ENCODE data around the gene DLG2.

The DLG2 gene

DNA sequence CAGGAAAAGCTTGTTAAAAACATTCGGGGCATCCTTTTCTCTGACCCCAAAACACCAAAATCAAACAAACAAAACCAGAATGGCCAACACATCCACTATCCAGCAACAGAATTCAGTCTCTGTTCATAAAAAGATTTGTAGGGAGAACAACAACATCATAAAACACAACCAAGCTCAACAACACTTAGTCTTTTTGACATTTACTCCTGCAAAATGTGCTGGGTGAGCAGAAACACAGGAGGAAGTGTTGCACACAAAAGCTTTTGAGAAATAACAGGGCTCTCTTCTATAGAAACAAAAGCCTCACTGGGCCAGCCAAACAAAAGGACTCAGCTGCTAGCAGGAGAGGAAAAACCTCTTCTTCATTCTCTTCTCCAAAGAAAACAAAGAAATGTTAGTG lies 1604.9 kb downstream of the DLG2 start:
- DNase-seq (ENCODE audit: low spot score), result no peak

DNA sequence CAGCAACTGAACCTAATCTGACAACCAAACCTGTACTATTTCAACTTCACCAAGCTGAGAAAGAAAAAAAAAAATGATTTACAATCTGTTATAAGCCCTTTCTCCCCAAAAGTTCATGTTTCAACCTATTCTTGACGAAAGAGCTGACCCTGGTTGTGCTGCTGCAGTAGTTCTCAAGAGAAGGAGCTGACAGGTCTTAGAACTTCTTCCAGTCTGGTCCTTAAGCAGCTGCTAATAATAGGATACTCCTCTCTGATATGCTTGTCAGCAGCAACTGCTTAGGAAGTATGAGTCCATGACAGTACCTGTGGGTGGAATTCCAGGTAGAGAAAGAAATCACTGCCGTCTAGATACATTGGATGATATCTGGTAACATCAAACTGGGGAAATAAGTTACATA lies 1605.9 kb downstream of the DLG2 start:
- DNase-seq (ENCODE audit: low spot score), result no peak

DNA sequence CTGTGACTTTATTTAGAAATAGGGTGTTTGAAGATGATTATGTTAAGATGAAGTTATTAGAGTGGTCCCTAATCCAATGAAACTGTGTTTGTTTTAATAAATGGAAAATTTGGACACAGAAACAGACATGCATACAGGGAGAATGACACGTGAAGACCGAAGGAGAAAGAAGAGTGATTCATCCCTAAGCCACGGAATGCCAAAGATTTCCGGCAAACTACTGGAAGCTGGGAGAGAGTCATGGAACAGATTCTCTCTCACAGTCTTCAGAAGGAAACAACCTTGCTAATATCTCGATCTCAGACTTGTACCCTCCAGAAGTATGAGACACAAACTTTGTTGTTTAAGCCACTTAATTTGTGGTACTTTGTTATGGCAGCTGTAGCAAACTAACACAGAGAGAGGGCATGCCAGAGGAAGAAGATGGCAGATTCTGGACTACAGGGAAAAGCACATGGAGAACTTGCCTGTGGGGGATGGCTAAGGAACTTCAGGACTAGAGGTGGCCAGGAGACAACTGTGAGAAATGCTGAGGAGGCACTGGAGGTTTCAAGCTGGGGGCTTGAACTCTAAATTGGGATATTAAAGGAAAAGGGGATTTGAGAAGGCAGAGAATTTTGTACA lies 1607.5 kb downstream of the DLG2 start:
- DNase-seq (ENCODE audit: low spot score), result no peak

DNA sequence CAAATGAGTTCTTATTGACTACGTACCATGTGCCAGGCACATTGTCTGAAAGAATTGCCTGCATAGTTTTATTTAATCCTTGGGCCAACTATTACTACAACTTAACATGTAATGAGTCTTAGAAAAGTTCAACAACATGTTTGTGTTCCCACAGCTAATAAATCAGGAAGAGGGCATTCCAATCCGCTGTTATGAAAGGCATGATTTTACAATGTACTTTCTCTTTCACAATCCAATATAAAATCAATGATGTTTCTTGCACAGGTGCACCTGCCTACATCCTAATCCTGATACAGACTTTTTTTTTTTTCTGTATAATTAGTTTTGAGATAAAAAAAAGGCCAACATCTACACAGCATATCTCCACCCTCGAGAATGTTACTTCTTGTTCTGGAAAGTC lies 1612.6 kb downstream of the DLG2 start:
- no peak for DNase-seq (ENCODE audit: low spot score)

GRCh38 chr11:84012171-84012826 lies 1614.8 kb downstream of the DLG2 start:
- DNase-seq (ENCODE audit: low spot score), result no peak

DNA sequence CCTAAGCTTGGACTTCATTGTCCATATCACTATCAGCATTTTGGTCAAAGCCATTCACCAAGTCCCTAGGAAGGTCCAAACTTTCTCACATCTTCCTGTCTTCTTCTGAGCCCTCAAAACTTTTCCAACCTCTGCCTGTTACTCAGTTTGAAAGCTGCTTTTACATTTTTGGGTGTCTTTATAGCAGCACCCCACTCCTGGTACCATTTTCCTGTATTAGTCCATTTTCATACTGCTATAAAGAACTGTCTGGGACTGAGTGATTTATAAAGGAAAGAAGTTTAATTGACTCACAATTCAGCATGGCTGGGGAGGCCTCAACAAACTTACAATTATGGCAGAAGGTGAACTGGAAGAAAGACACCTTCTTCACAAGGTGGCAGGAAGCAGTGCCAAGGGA lies 1624.0 kb downstream of the DLG2 start:
- no peak for DNase-seq (ENCODE audit: low spot score)

- no peak for DNase-seq (ENCODE audit: low spot score)
Measured at GRCh38 chr11:83998921-83999320, 1628.2 kb downstream of the DLG2 start.

GRCh38 chr11:83990160-83990733 lies 1636.9 kb downstream of the DLG2 start:
- no peak for DNase-seq (ENCODE audit: low spot score)

GRCh38 chr11:83982825-83983224 lies 1644.3 kb downstream of the DLG2 start:
- no peak for DNase-seq (ENCODE audit: low spot score)

DNA sequence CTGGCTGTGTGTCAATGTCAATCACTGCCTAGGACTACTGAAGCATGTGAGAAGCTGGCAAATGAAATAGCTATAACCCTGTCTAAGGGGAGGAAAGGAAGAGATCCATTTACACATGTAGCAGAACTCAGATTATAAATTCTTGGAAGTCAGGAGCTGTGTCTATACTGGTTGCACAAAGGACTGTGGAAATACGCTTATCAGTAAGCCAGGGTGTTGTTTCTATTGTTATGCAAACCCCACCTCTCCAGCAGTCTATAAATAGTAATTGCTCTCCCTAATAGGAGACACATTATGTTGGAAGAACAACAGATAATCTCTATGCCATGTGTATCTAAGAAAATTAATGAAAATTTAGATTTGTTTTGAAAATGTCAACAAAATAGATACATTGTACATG lies 1647.6 kb downstream of the DLG2 start:
- DNase-seq (ENCODE audit: low spot score), result no peak

DNA sequence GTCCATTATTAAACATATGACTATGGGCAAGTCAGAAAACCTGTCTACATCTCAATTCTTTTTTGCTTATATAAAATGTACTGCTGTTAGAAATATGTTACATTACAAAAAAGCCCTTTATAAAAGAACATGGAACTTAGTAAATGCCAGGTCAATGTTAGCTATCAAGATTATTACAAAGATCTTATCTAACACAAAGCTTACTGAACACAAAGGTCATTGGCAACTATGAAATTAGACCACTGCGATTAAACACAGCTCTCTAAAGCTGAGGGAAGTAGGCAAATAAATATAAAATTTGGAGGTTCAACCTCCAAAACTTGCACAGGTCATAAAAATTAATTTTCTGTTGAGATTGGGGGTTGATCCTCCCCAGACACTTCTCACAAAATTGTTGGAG lies 1648.2 kb downstream of the DLG2 start:
- DNase-seq (ENCODE audit: low spot score), result no peak

DNA sequence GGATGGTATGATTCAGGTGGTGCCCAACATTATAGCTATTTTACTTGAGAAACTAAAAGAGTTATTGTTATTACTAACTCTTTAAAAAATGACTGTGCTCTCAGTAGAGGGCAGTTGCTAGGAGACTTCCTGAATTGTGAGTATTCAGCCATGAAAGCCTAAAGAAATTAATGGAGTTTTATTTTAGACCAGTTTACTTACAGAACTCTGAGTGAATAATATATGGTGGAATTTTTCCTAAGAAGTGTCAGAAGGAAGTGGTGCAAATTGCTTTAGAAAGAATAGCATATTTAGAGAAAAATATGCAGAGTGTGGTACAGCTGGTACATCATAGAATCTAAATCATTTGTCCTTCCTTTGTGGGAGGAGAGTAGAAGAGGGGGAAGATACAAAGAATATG lies 1651.1 kb downstream of the DLG2 start:
- DNase-seq (ENCODE audit: low spot score), result no peak

- no peak for DNase-seq (ENCODE audit: low spot score)
Measured at GRCh38 chr11:83972536-83972935, 1654.6 kb downstream of the DLG2 start.

DNA sequence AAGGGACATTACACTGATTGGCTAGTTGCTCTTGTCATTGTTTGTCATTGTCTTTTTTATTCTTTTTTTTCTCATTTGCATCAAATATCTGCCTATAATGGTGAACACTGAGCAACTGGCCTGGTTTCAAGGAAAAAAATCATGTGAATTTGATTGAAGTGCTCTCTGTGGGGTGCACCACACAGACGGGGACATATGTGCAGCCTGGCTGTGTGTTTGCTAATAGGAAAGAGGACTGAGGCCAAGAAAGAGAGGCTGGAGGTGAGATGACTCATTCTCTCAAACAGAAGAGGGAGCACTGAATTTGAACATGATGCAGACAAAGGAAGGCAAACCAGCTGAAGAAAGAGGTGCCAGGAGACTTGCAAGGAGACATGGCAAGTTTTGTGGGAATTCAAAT lies 1656.1 kb downstream of the DLG2 start:
- DNase-seq (ENCODE audit: low spot score), result no peak

DNA sequence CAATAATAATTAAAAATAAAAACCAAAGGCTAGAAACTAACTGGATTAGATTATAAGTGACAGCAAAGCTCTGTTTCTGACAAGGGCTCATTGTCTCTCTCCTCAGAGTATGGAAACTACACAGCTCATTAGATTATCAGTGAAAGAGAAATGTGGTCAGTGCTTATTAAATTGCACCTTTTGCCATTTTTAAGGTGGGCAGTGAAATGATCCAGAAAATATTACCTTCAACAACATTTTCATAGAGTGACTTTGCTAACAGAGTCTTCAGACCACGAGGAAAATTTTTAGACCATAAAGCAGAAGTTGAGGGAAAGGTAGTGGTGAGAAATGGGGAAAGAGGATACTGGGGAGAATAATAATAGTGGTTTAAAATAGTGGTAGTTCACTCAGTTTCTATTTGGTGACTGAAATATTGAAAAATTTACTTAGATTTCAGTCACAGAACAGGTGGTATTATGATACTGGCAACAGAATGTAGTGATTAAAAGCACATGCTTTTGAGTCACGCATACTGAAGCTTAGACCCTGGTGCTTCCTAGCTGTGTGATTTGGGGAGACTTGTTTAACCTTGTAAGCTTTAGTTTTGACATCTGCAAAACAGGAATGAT lies 1657.0 kb downstream of the DLG2 start:
- no peak for DNase-seq (ENCODE audit: low spot score)

- DNase-seq (ENCODE audit: low spot score), result no peak
Measured at GRCh38 chr11:83957038-83957900, 1669.9 kb downstream of the DLG2 start.

- no peak for DNase-seq (ENCODE audit: low spot score)
Measured at GRCh38 chr11:83956119-83956697, 1670.9 kb downstream of the DLG2 start.

GRCh38 chr11:83954780-83955179 lies 1672.4 kb downstream of the DLG2 start:
- DNase-seq (ENCODE audit: low spot score), result no peak

GRCh38 chr11:83951521-83951920 lies 1675.6 kb downstream of the DLG2 start:
- DNase-seq (ENCODE audit: low spot score), result no peak

DNA sequence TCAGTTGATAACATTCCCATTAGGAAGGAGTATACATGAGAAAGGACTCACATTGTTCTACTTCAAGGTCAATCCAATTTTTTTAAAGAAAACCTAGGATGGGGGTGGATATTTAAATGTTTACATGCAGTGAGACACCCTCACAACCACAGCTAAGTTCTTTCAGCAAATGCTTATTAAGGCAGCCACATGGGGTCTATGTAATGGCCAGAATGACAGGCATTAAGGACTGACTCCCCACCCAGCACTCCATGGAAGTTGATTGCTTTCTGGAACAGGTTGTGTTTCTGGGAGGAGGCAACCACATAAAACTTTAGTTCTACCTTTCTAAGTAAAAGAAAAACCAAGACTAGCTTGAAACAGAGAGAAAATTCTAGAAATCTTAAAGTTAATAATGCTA lies 1678.9 kb downstream of the DLG2 start:
- DNase-seq (ENCODE audit: low spot score), result no peak

DNA sequence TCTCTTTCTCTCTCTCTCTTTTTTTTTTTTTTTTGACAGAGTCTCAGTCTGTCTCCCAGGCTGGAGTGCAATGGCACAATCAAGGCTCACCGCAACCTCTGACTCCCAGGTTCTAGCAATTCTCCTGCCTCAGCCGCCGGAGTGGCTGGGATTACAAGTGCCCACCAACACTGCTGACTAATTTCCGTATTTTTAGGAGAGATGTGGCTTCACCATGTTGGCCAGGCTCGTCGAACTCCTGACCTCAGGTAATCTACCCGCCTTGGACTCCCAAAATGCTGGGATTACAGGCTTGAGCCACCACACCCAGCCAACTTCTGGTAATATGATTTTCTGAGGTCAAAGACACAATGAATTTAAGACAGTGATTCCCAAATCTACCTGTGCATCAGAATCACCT lies 1681.2 kb downstream of the DLG2 start:
- DNase-seq (ENCODE audit: low spot score), result no peak

GRCh38 chr11:83941050-83941449 lies 1686.1 kb downstream of the DLG2 start:
- no peak for DNase-seq (ENCODE audit: low spot score)

Measured in SK-N-DZ (cell line).